GM21423 (cell line): ENCODE measurements around the gene KCNK16.

ENCODE experiments used
- ATAC-seq: cut with Tn5 transposase; IDR thresholded peaks from one replicate; pipeline ENCODE4 v1.9.1; 2021; ENCODE audit warnings: mild to moderate bottlenecking, moderate library complexity; ENCODE audit not compliant: unreplicated experiment

KCNK16 gene

GRCh38 chr6:39342692-39343395, 20.3 kb upstream of the KCNK16 start:
- peak; percentile 63 for ATAC-seq

GRCh38 chr6:39341937-39342336, 19.4 kb upstream of the KCNK16 start:
- no peak for ATAC-seq

- no peak for ATAC-seq
Observed at GRCh38 chr6:39341352-39341751, 18.9 kb upstream of the KCNK16 start.

GRCh38 chr6:39339868-39340550, 17.5 kb upstream of the KCNK16 start:
- no peak for ATAC-seq

- ATAC-seq, result no peak
Observed at GRCh38 chr6:39339096-39339867, 16.8 kb upstream of the KCNK16 start.

- ATAC-seq, result no peak
Observed at GRCh38 chr6:39338397-39338796, 15.9 kb upstream of the KCNK16 start.

GRCh38 chr6:39335780-39336545, 13.5 kb upstream of the KCNK16 start:
- peak; percentile 63 for ATAC-seq

GRCh38 chr6:39333644-39334438, 11.3 kb upstream of the KCNK16 start:
- ATAC-seq, result no peak

- ATAC-seq, result no peak
Observed at GRCh38 chr6:39330476-39330875, 8.0 kb upstream of the KCNK16 start.

- peak; percentile 91 for ATAC-seq
Observed at GRCh38 chr6:39330057-39330456, 7.6 kb upstream of the KCNK16 start.

- ATAC-seq, result no peak
Observed at GRCh38 chr6:39328066-39328465, 5.6 kb upstream of the KCNK16 start.

GRCh38 chr6:39327507-39327906, 5.0 kb upstream of the KCNK16 start:
- ATAC-seq, result no peak

GRCh38 chr6:39321761-39322160, 741 bp downstream of the KCNK16 start:
- ATAC-seq, result no peak

- no peak for ATAC-seq
Observed at GRCh38 chr6:39320363-39320984, 2.0 kb downstream of the KCNK16 start.

- no peak for ATAC-seq
Observed at GRCh38 chr6:39319621-39320362, 2.7 kb downstream of the KCNK16 start.

- ATAC-seq, result no peak
Observed at GRCh38 chr6:39317256-39317655, 5.2 kb downstream of the KCNK16 start.

- no peak for ATAC-seq
Observed at GRCh38 chr6:39314273-39314795, 8.2 kb downstream of the KCNK16 start, which contains the start of gene KCNK17. TSS of gene KCNK17 (minus strand) at chr6:39314419. CDS start at chr6:39314320, 99 bp downstream.

GRCh38 chr6:39313526-39314272, 8.8 kb downstream of the KCNK16 start:
- ATAC-seq, result no peak
